ENCODE results near the gene KCTD2.

DNA sequence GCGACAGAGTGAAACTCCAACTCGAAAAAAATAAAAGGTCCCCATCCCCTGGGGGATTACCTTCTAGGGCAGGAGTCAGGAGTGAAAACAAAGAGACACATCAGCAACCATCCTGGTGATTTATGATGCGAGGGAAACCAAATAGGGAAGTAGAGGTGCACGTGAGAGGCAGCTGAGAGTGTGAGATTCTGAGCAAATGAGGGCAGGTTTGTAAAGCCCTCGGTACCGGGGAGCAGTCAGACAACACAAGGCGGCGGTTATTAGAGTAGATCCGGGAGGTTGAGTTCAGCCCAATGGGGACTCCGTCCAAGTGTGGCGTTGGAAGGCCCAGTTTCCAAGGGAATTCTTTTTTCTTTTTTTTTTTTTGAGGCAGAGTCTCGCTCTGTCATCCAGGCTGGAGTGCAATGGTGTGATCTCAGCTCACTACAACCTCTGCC is 55.4 kb downstream of the KCTD2 start:
- TF ChIP-seq, protein P1, sequence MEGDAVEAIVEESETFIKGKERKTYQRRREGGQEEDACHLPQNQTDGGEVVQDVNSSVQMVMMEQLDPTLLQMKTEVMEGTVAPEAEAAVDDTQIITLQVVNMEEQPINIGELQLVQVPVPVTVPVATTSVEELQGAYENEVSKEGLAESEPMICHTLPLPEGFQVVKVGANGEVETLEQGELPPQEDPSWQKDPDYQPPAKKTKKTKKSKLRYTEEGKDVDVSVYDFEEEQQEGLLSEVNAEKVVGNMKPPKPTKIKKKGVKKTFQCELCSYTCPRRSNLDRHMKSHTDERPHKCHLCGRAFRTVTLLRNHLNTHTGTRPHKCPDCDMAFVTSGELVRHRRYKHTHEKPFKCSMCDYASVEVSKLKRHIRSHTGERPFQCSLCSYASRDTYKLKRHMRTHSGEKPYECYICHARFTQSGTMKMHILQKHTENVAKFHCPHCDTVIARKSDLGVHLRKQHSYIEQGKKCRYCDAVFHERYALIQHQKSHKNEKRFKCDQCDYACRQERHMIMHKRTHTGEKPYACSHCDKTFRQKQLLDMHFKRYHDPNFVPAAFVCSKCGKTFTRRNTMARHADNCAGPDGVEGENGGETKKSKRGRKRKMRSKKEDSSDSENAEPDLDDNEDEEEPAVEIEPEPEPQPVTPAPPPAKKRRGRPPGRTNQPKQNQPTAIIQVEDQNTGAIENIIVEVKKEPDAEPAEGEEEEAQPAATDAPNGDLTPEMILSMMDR (IDR thresholded peaks at IDR 0.05; ENCODE audit: poor library complexity), result no peak
- no peak for TF ChIP-seq EZH2 (IDR thresholded peaks at IDR 0.05; ENCODE audit: borderline replicate concordance)

Data from hepatocyte (in vitro differentiated cells).